Liver (tissue), 9 donors: ENCODE measurements around the gene MARK3. TPM values are rescaled to one million over a fixed set of nuclear protein-coding genes. Genes with fewer than 3 reads are reported as not detected.

Source experiments
- DNase-seq: peaks from one replicate; pipeline ENCODE4 v3.0.0-alpha.2; 2017; ENCODE audit warnings: low spot score
- H3K27ac ChIP-seq, 2 donors: one replicate each; pipeline ENCODE4 v1.7.0; 2013; ENCODE audit warnings: inconsistent platforms in 2 of 2, low read length in 2 of 2, control low read depth in 1 of 2, low read depth in 1 of 2, mild to moderate bottlenecking in 1 of 2
- H3K27me3 ChIP-seq, 4 donors: one replicate each; pipeline versions ENCODE4 v1.6.1 to v1.7.0; 2013; ENCODE audit warnings: low read length in 3 of 4, inconsistent platforms in 1 of 4, mild to moderate bottlenecking in 1 of 4, moderate library complexity in 1 of 4; ENCODE audit not compliant: control insufficient read depth in 4 of 4, insufficient read depth in 4 of 4
- H3K36me3 ChIP-seq, 4 donors: one replicate each; pipeline versions ENCODE4 v1.6.1 to v1.7.0; 2013; ENCODE audit warnings: low read length in 3 of 4, mild to moderate bottlenecking in 3 of 4, low read depth in 1 of 4, moderate library complexity in 1 of 4; ENCODE audit not compliant: control insufficient read depth in 4 of 4, insufficient read depth in 3 of 4
- H3K4me1 ChIP-seq, 4 donors: one replicate each; pipeline versions ENCODE4 v1.6.1 to v1.7.0; 2013; ENCODE audit warnings: low read length in 3 of 4, mild to moderate bottlenecking in 3 of 4, moderate library complexity in 1 of 4; ENCODE audit not compliant: control insufficient read depth in 4 of 4, insufficient read depth in 4 of 4
- H3K4me3 ChIP-seq, 3 donors: one replicate each; pipeline versions ENCODE4 v1.6.1 to v1.7.0; 2013; ENCODE audit warnings: low read length in 3 of 3, control low read depth in 1 of 3, low read depth in 1 of 3, mild to moderate bottlenecking in 1 of 3
- H3K9ac ChIP-seq, 2 donors: one replicate each; pipeline ENCODE4 v1.7.0; 2013; ENCODE audit warnings: low read length in 2 of 2, mild to moderate bottlenecking in 2 of 2, moderate library complexity in 2 of 2, control low read depth in 1 of 2, low read depth in 1 of 2
- H3K9me3 ChIP-seq, 4 donors: one replicate each; pipeline versions ENCODE4 v1.6.1 to v1.7.0; 2013; ENCODE audit warnings: low read length in 3 of 4; ENCODE audit not compliant: control insufficient read depth in 4 of 4
- EGR1 ChIP-seq, 2 donors: IDR thresholded peaks; 2 replicates each; pipeline ENCODE4 v1.6.1; 2016 to 2018; ENCODE audit warnings: antibody characterized with exemption in 2 of 2, low read depth in 2 of 2
- FOXA2 ChIP-seq: IDR thresholded peaks from 2 replicates; pipeline ENCODE4 v1.6.1; 2016; ENCODE audit warnings: antibody characterized with exemption
- GABPA ChIP-seq, 2 donors: IDR thresholded peaks in 1 of 2; conservative IDR thresholded peaks in 1 of 2; 2 replicates each; pipeline ENCODE4 v1.6.1; 2016; ENCODE audit warnings: antibody characterized with exemption in 2 of 2, mild to moderate bottlenecking in 1 of 2, moderate library complexity in 1 of 2
- HNF4A ChIP-seq, 2 donors: conservative IDR thresholded peaks; 2 replicates each; pipeline ENCODE4 v1.6.1; 2016; ENCODE audit warnings: antibody characterized with exemption in 2 of 2, mild to moderate bottlenecking in 2 of 2
- HNF4G ChIP-seq: IDR thresholded peaks from 2 replicates; pipeline ENCODE4 v1.6.1; 2016; ENCODE audit warnings: antibody characterized with exemption
- JUND ChIP-seq, 2 donors: IDR thresholded peaks; 2 replicates each; pipeline ENCODE4 v1.6.1; 2016; ENCODE audit warnings: antibody characterized with exemption in 2 of 2
- NR2F2 ChIP-seq: IDR thresholded peaks from 2 replicates; pipeline ENCODE4 v1.6.1; 2016; ENCODE audit warnings: antibody characterized with exemption
- RAD21 ChIP-seq, 2 donors: IDR thresholded peaks; 2 replicates each; pipeline ENCODE4 v1.6.1; 2016; ENCODE audit warnings: antibody characterized with exemption in 2 of 2, mild to moderate bottlenecking in 2 of 2
- RXRA ChIP-seq, 2 donors: IDR thresholded peaks; 2 replicates each; pipeline ENCODE4 v1.6.1; 2017 to 2018; ENCODE audit warnings: antibody characterized with exemption in 2 of 2, mild to moderate bottlenecking in 1 of 2
- SP1 ChIP-seq: IDR thresholded peaks from 2 replicates; pipeline ENCODE4 v1.6.1; 2018; ENCODE audit warnings: antibody characterized with exemption, mild to moderate bottlenecking
- TAF1 ChIP-seq: conservative IDR thresholded peaks from 2 replicates; pipeline ENCODE4 v1.6.1; 2016; ENCODE audit warnings: antibody characterized with exemption, mild to moderate bottlenecking
- WGBS: extraction: QIAGEN DNeasy Blood & Tissue Kit; methylation state at CpG from one replicate; pipeline ENCODE4 v1.1.7; 2013; 5-methylcytosine and 5-hydroxymethylcytosine counted together
- polyA plus RNA-seq, 2 donors: library from polyadenylated mRNA; stranded (reverse) in 1 of 2; unstranded in 1 of 2; fragments of 200-250 nt in 1 of 2; fragments of >200 nt in 1 of 2; fragmentation: Nextera tagmentation in 1 of 2; extraction: Ambion mirVana in 1 of 2; gene quantifications; one replicate each; pipeline versions ENCODE4 v1.2.1 to v1.2.3, GENCODE V29; 2013 to 2015
- total RNA-seq, 2 donors: library from RNA; depleted of rRNA; stranded (reverse); fragments of >200 nt; gene quantifications; one replicate each; pipeline ENCODE4 v1.2.3, GENCODE V29; 2014
- TF ChIP-seq, protein P1 (sequence below): fragments of 150-350 bp; IDR thresholded peaks from 2 replicates; pipeline ENCODE4 v1.5.1; 2017; ENCODE audit warnings: improper control_type of control experiment, low read depth, low read length; ENCODE audit not compliant: missing input control
- TF ChIP-seq, protein P2 (sequence below): IDR thresholded peaks from 2 replicates; pipeline ENCODE4 v1.6.1; 2016; ENCODE audit warnings: antibody characterized with exemption
- TF ChIP-seq, protein P3 (sequence below): IDR thresholded peaks from 2 replicates; pipeline ENCODE4 v1.6.1; 2016; ENCODE audit warnings: antibody characterized with exemption
- TF ChIP-seq, protein P4 (sequence below): IDR thresholded peaks from 2 replicates; pipeline ENCODE4 v1.6.1; 2016; ENCODE audit warnings: antibody characterized with exemption
- TF ChIP-seq, protein P5 (sequence below): IDR thresholded peaks from 2 replicates; pipeline ENCODE4 v1.6.1; 2016; ENCODE audit warnings: antibody characterized with exemption, mild to moderate bottlenecking
- donor health status: healthy.
- donor health status: healthy.
- donor health status: healthy.
- donor health status: healthy.
- donor health status: healthy.

MARK3 gene
- total and polyA plus RNA-seq, 4 donors, result 14.1 to 86.0 (median 33.0) TPM

DNA sequence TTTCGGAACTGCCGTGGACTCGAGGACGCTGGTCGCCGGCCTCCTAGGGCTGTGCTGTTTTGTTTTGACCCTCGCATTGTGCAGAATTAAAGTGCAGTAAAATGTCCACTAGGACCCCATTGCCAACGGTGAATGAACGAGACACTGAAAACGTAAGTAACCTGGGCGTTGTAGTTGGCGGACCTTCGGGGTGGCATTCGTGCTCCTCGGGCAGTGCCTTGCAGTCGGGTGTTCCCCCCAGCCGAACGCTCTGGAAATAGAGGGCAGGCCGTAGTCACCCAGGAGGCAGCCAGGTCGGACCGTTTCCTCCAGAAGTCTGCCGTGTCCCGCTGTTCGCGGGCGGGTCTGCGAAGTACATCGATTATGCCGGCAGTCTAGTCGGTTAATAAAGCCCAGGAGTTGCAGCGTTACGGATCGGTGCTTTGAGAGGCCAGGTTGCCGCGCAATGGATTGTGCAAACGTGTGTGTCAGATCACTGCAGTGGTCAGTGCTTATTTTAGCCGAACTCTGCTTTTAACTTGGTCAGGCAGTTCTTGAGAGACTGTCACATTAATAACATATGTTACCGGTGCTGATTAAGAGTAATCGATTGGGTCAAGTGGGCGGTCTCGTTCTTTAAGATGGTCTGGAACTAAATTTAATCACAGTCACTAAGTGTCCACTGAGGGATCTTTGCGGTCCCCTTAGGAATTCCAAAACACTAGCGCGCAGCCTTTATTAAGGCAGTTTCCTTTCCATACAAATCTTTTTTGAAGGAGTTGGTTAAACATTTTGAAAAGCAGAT is 906 bp downstream of the MARK3 start:
- Histone ChIP-seq H3K36me3 (no peaks in the 10 kb centered on the region), H3K9ac (peak overlapping the region; percentile 68 to 91), H3K4me3 (peak overlapping the region; percentile 65 to 95 (median 82)), H3K27ac (peak overlapping the region; percentile 98 to 99), H3K4me1 (peaks cover 8 to 27% (median 16%) of the 10 kb centered on the region in 4 donors), H3K9me3 (no peaks in the 10 kb centered on the region), H3K27me3 (no peaks in the 10 kb centered on the region)
- DNase-seq, result peak; percentile 68
- TF ChIP-seq JUND (IDR thresholded peaks at IDR 0.05), result no peak
- no peak for TF ChIP-seq FOXA2
- TF ChIP-seq TAF1, result no peak
- no peak for TF ChIP-seq NR2F2
- TF ChIP-seq, protein P1, sequence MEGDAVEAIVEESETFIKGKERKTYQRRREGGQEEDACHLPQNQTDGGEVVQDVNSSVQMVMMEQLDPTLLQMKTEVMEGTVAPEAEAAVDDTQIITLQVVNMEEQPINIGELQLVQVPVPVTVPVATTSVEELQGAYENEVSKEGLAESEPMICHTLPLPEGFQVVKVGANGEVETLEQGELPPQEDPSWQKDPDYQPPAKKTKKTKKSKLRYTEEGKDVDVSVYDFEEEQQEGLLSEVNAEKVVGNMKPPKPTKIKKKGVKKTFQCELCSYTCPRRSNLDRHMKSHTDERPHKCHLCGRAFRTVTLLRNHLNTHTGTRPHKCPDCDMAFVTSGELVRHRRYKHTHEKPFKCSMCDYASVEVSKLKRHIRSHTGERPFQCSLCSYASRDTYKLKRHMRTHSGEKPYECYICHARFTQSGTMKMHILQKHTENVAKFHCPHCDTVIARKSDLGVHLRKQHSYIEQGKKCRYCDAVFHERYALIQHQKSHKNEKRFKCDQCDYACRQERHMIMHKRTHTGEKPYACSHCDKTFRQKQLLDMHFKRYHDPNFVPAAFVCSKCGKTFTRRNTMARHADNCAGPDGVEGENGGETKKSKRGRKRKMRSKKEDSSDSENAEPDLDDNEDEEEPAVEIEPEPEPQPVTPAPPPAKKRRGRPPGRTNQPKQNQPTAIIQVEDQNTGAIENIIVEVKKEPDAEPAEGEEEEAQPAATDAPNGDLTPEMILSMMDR, result no peak
- TF ChIP-seq, protein P2, sequence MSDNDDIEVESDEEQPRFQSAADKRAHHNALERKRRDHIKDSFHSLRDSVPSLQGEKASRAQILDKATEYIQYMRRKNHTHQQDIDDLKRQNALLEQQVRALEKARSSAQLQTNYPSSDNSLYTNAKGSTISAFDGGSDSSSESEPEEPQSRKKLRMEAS, result no peak
- TF ChIP-seq, protein P3, sequence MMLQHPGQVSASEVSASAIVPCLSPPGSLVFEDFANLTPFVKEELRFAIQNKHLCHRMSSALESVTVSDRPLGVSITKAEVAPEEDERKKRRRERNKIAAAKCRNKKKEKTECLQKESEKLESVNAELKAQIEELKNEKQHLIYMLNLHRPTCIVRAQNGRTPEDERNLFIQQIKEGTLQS, result no peak
- no peak for TF ChIP-seq EGR1 (IDR thresholded peaks at IDR 0.05; ENCODE audit: low read depth in 2 of 2)
- TF ChIP-seq, protein P4, sequence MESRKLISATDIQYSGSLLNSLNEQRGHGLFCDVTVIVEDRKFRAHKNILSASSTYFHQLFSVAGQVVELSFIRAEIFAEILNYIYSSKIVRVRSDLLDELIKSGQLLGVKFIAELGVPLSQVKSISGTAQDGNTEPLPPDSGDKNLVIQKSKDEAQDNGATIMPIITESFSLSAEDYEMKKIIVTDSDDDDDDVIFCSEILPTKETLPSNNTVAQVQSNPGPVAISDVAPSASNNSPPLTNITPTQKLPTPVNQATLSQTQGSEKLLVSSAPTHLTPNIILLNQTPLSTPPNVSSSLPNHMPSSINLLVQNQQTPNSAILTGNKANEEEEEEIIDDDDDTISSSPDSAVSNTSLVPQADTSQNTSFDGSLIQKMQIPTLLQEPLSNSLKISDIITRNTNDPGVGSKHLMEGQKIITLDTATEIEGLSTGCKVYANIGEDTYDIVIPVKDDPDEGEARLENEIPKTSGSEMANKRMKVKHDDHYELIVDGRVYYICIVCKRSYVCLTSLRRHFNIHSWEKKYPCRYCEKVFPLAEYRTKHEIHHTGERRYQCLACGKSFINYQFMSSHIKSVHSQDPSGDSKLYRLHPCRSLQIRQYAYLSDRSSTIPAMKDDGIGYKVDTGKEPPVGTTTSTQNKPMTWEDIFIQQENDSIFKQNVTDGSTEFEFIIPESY, result no peak
- TF ChIP-seq SP1, result no peak
- TF ChIP-seq, protein P5, sequence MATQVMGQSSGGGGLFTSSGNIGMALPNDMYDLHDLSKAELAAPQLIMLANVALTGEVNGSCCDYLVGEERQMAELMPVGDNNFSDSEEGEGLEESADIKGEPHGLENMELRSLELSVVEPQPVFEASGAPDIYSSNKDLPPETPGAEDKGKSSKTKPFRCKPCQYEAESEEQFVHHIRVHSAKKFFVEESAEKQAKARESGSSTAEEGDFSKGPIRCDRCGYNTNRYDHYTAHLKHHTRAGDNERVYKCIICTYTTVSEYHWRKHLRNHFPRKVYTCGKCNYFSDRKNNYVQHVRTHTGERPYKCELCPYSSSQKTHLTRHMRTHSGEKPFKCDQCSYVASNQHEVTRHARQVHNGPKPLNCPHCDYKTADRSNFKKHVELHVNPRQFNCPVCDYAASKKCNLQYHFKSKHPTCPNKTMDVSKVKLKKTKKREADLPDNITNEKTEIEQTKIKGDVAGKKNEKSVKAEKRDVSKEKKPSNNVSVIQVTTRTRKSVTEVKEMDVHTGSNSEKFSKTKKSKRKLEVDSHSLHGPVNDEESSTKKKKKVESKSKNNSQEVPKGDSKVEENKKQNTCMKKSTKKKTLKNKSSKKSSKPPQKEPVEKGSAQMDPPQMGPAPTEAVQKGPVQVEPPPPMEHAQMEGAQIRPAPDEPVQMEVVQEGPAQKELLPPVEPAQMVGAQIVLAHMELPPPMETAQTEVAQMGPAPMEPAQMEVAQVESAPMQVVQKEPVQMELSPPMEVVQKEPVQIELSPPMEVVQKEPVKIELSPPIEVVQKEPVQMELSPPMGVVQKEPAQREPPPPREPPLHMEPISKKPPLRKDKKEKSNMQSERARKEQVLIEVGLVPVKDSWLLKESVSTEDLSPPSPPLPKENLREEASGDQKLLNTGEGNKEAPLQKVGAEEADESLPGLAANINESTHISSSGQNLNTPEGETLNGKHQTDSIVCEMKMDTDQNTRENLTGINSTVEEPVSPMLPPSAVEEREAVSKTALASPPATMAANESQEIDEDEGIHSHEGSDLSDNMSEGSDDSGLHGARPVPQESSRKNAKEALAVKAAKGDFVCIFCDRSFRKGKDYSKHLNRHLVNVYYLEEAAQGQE, result no peak
- no peak for TF ChIP-seq GABPA (IDR thresholded peaks at IDR 0.05 in 1 of 2, conservative IDR thresholded peaks at IDR 0.05 in 1 of 2)
- WGBS, result under 1% methylated on average over 44 of the region's 44 CpGs

DNA sequence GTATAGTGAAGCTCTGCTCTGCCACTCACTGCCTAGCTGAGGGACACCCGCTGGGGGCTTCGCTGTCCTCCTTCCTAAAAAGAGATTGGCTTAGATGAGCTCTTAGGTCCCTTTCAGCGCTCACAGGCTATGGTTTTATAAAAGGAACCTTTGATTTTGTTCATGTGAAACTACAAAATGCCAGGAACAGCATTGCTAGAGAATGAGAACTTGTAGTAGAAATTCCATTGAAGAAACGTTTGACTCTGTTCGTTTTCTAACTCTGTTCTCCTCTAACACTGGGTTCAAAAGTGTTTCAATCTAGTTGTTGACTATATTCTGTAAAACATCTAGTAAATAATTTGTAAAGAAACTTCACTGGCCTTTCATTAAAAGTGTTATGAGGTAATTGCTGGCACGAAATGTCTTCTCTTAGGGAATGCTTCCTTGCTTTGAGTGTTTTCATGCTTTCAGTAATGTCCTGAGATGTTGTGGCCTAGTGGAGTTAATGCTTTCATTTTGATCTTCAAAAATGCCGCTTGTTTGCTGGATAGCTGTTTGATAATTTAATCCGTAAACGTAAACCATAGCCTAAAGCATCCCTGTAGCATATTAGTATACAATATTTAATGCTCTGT is 1.6 kb downstream of the MARK3 start:
- DNase-seq, result no peak
- H3K36me3 ChIP-seq, result no peaks in the 10 kb centered on the region
- H3K9me3 ChIP-seq, result no peaks in the 10 kb centered on the region
- WGBS, result 21% methylated on average over 9 of the region's 9 CpGs
- H3K27me3 ChIP-seq, result no peaks in the 10 kb centered on the region
- H3K4me3 ChIP-seq, result peak overlapping the region; percentile 65 to 95 (median 82)
- H3K9ac ChIP-seq, result peak overlapping the region; percentile 68 to 91
- peaks cover 8 to 27% (median 16%) of the 10 kb centered on the region in 4 donors for H3K4me1 ChIP-seq
- H3K27ac ChIP-seq, result peak overlapping the region; percentile 98 to 99
- TF ChIP-seq SP1, result no peak
- TF ChIP-seq GABPA (IDR thresholded peaks at IDR 0.05 in 1 of 2, conservative IDR thresholded peaks at IDR 0.05 in 1 of 2), result no peak
- TF ChIP-seq, protein P4, result no peak
- no peak for TF ChIP-seq NR2F2
- no peak for TF ChIP-seq HNF4A (conservative IDR thresholded peaks at IDR 0.05)
- TF ChIP-seq RAD21 (IDR thresholded peaks at IDR 0.05), result no peak
- no peak for TF ChIP-seq TAF1
- no peak for TF ChIP-seq HNF4G
- no peak for TF ChIP-seq JUND (IDR thresholded peaks at IDR 0.05)
- TF ChIP-seq EGR1 (IDR thresholded peaks at IDR 0.05; ENCODE audit: low read depth in 2 of 2), result no peak
- TF ChIP-seq, protein P1, result no peak
- TF ChIP-seq RXRA (IDR thresholded peaks at IDR 0.05), result no peak
